A549 (cell line): ENCODE results near the gene SYCP3.

Experiments
- CBX2 ChIP-seq: fragments of 200-600 bp; sonication (generic); IDR thresholded peaks from 2 replicates; pipeline ENCODE4 v1.6.1; 2016; ENCODE audit warnings: low read depth, mild to moderate bottlenecking, borderline replicate concordance
- CEBPB ChIP-seq, 2 experiments: fragments of >200 bp in 1 of 2; sonication (Bioruptor Twin) in 1 of 2; formaldehyde crosslinking in 1 of 2; IDR thresholded peaks; 2 replicates each; pipeline ENCODE4 v1.6.1; 2012 to 2016
- RAD21 ChIP-seq, 2 experiments: fragments of >200 bp in 1 of 2; sonication (Bioruptor Twin) in 1 of 2; formaldehyde crosslinking in 1 of 2; IDR thresholded peaks in 1 of 2; conservative IDR thresholded peaks in 1 of 2; 2 replicates in 1 of 2; 3 replicates in 1 of 2; pipeline ENCODE4 v1.6.1; 2012 to 2018; ENCODE audit warnings: inconsistent platforms in 1 of 2
- RFX5 ChIP-seq: fragments of 450-650 bp; IDR thresholded peaks from 2 replicates; pipeline ENCODE4 v1.7.1; 2014; ENCODE audit warnings: antibody characterized with exemption, mild to moderate bottlenecking, moderate library complexity

GRCh38 chr12:101686176-101686575 is 53.1 kb downstream of the SYCP3 start:
- TF ChIP-seq CEBPB (IDR thresholded peaks at IDR 0.05) (no peak), RFX5 (no peak), CBX2 (no peak), RAD21 (conservative IDR thresholded peaks at IDR 0.05 in 1 of 2, IDR thresholded peaks at IDR 0.05 in 1 of 2) (no peak)
